Gastrocnemius medialis (tissue), 4 donors: ENCODE results near the gene PGC. TPM values are rescaled to one million over a fixed set of nuclear protein-coding genes. Genes with fewer than 3 reads are reported as not detected.

Experiments used
- ATAC-seq, 2 donors: fragments of 150-250 bp; one replicate each; pipeline ENCODE4 v1.9.1; 2016
- DNase-seq, 2 donors: peaks; one replicate each; pipeline ENCODE4 v3.0.0-alpha.2; 2019
- H3K27ac ChIP-seq, 4 donors: fragments of 200-600 bp; sonication (generic); 1 replicate in 1 of 4; 2 replicates in 3 of 4; pipeline ENCODE4 v1.5.1; 2016 to 2018; ENCODE audit warnings: mild to moderate bottlenecking in 2 of 4, moderate library complexity in 1 of 4
- H3K27me3 ChIP-seq, 3 donors: fragments of 200-600 bp; sonication (generic) in 2 of 3; 1 replicate in 1 of 3; 2 replicates in 2 of 3; pipeline versions ENCODE4 v1.5.1 to v1.6.0; 2016 to 2019; ENCODE audit warnings: mild to moderate bottlenecking in 1 of 3, moderate library complexity in 1 of 3
- H3K36me3 ChIP-seq, 2 donors: fragments of 200-600 bp; sonication (generic) in 1 of 2; one replicate each; pipeline ENCODE4 v1.5.1; 2017 to 2018
- H3K4me1 ChIP-seq, 2 donors: fragments of 200-600 bp; sonication (generic) in 1 of 2; one replicate each; pipeline ENCODE4 v1.5.1; 2016 to 2017; ENCODE audit warnings: mild to moderate bottlenecking in 2 of 2
- H3K4me3 ChIP-seq, 4 donors: fragments of 200-600 bp; sonication (generic) in 3 of 4; 1 replicate in 1 of 4; 2 replicates in 3 of 4; pipeline ENCODE4 v1.5.1; 2016 to 2019; ENCODE audit warnings: mild to moderate bottlenecking in 2 of 4
- H3K9me3 ChIP-seq, 3 donors: fragments of 200-600 bp; sonication (generic) in 2 of 3; 1 replicate in 1 of 3; 2 replicates in 2 of 3; pipeline ENCODE4 v1.5.1; 2016 to 2019
- CTCF ChIP-seq, 5 experiments: fragments of 450-650 bp in 3 of 5; fragments of 200-600 bp in 2 of 5; sonication (generic) in 2 of 5; IDR thresholded peaks in 4 of 5; conservative IDR thresholded peaks in 1 of 5; 1 replicate in 4 of 5; 2 replicates in 1 of 5; pipeline ENCODE4 v1.5.1; 2016 to 2019; ENCODE audit warnings: antibody characterized with exemption in 5 of 5, mild to moderate bottlenecking in 3 of 5, moderate library complexity in 3 of 5
- POLR2A ChIP-seq, 2 donors: fragments of 450-650 bp; IDR thresholded peaks; one replicate each; pipeline ENCODE4 v1.6.1; 2017; ENCODE audit warnings: antibody characterized with exemption in 2 of 2, mild to moderate bottlenecking in 2 of 2, moderate library complexity in 2 of 2
- in situ Hi-C, 4 donors: fragments of 200-750 bp; cut with MboI; loops; one replicate each; pipeline versions ENCODE4 v1.15.0 to v1.8.0; 2017; ENCODE audit warnings: low sequenced_read_pairs in 4 of 4
- intact Hi-C: fragments of 100-400 bp; cut with DNase I; formaldehyde crosslinking; loops from one replicate; pipeline ENCODE4 v1.15.1; 2023; ENCODE audit warnings: low total_unique reads
- total RNA-seq, 4 donors: library from RNA; depleted of rRNA; stranded (reverse); fragments of >200 nt; gene quantifications; one replicate each; pipeline versions ENCODE4 v1.1.0 to v1.2.3, GENCODE V29; 2016

Gene PGC
- total RNA-seq, 4 donors from 2014 or later = not detected

- Histone ChIP-seq H3K4me1 (peaks cover 99 to 100% of the 10 kb centered on the region in 2 donors), H3K36me3 (no peaks in the 10 kb centered on the region), H3K9me3 (no peaks in the 10 kb centered on the region), H3K4me3 (peak overlapping the region in 1 of 4 donors; percentile 21), H3K27me3 (no peaks in the 10 kb centered on the region), H3K27ac (peak overlapping the region; percentile 97 to 99 (median 98))
- ATAC-seq (no peak), DNase-seq (no peak)
- intact Hi-C loops = no loop called here
- in situ Hi-C loops = no loop called here
- TF ChIP-seq CTCF (IDR thresholded peaks at IDR 0.05 in 4 of 5, conservative IDR thresholded peaks at IDR 0.05 in 1 of 5) (no peak), POLR2A (IDR thresholded peaks at IDR 0.05) (no peak)
Measured at GRCh38 chr6:41720262-41720620, 27.0 kb downstream of the PGC start.

- H3K9me3 ChIP-seq = no peaks in the 10 kb centered on the region
- TF ChIP-seq POLR2A (IDR thresholded peaks at IDR 0.05) = peak in 1 of 2 donors; percentile 9
- no peak for TF ChIP-seq CTCF (IDR thresholded peaks at IDR 0.05 in 4 of 5, conservative IDR thresholded peaks at IDR 0.05 in 1 of 5)
- in situ Hi-C loops = no loop called here
- peak overlapping the region; percentile 97 to 99 (median 98) for H3K27ac ChIP-seq
- intact Hi-C loops = no loop called here
- no peak for DNase-seq
- H3K4me3 ChIP-seq = peak overlapping the region in 1 of 4 donors; percentile 21
- peaks cover 99 to 100% of the 10 kb centered on the region in 2 donors for H3K4me1 ChIP-seq
- H3K27me3 ChIP-seq = no peaks in the 10 kb centered on the region
- H3K36me3 ChIP-seq = no peaks in the 10 kb centered on the region
- peak; percentile 16 to 21 for ATAC-seq
Measured at GRCh38 chr6:41719436-41720261, 27.5 kb downstream of the PGC start.

- H3K9me3 ChIP-seq = no peaks in the 10 kb centered on the region
- ATAC-seq (no peak), DNase-seq (no peak)
- in situ Hi-C loops = no loop called here
- no peak overlapping the region for H3K4me3 ChIP-seq
- H3K36me3 ChIP-seq = no peaks in the 10 kb centered on the region
- intact Hi-C loops = no loop called here
- peaks cover 99 to 100% of the 10 kb centered on the region in 2 donors for H3K4me1 ChIP-seq
- H3K27me3 ChIP-seq = no peaks in the 10 kb centered on the region
- TF ChIP-seq CTCF (IDR thresholded peaks at IDR 0.05 in 4 of 5, conservative IDR thresholded peaks at IDR 0.05 in 1 of 5) (no peak), POLR2A (IDR thresholded peaks at IDR 0.05) (no peak)
- H3K27ac ChIP-seq = peak overlapping the region; percentile 97 to 99 (median 98)
Measured at GRCh38 chr6:41718828-41719227, 28.4 kb downstream of the PGC start.

- intact Hi-C loops = no loop called here
Measured at GRCh38 chr6:41717392-41717736, 29.8 kb downstream of the PGC start.

More at GRCh38 chr6:41717392-41717736, 29.8 kb downstream of the PGC start:
- Histone ChIP-seq H3K36me3 (no peaks in the 10 kb centered on the region), H3K9me3 (no peaks in the 10 kb centered on the region), H3K27me3 (no peaks in the 10 kb centered on the region), H3K27ac (peak overlapping the region; percentile 97 to 99 (median 98)), H3K4me1 (peaks cover 99 to 100% of the 10 kb centered on the region in 2 donors), H3K4me3 (no peak overlapping the region)
- ATAC-seq (no peak), DNase-seq (no peak)
- in situ Hi-C loops = no loop called here
- no peak for TF ChIP-seq CTCF (IDR thresholded peaks at IDR 0.05 in 4 of 5, conservative IDR thresholded peaks at IDR 0.05 in 1 of 5)
- no peak for TF ChIP-seq POLR2A (IDR thresholded peaks at IDR 0.05)
